K562 (cell line): ENCODE results near the gene CCR5AS.

Source experiments
- ATF1 ChIP-seq, 2 experiments: fragments of 450-650 bp in 1 of 2; IDR thresholded peaks; 2 replicates each; pipeline ENCODE4 v1.6.1; 2016; ENCODE audit warnings: missing compliant biosample characterization in 1 of 2, missing genetic modification characterization in 1 of 2
- CBX3 ChIP-seq, 2 experiments: IDR thresholded peaks; 1 replicate in 1 of 2; 2 replicates in 1 of 2; pipeline ENCODE4 v1.6.1; 2012; ENCODE audit warnings: inconsistent platforms in 2 of 2, low read length in 2 of 2, borderline replicate concordance in 1 of 2, control low read depth in 1 of 2
- FOXA1 ChIP-seq: fragments of 450-650 bp; IDR thresholded peaks from 2 replicates; pipeline ENCODE4 v1.6.1; 2016; ENCODE audit warnings: mild to moderate bottlenecking, borderline replicate concordance
- GTF2A2 ChIP-seq: IDR thresholded peaks from 2 replicates; pipeline ENCODE4 v1.6.1; 2016; ENCODE audit warnings: mild to moderate bottlenecking, missing genetic modification characterization, missing compliant biosample characterization
- L3MBTL2 ChIP-seq: fragments of 450-650 bp; IDR thresholded peaks from 2 replicates; pipeline ENCODE4 v1.6.1; 2016; ENCODE audit warnings: mild to moderate bottlenecking, moderate library complexity
- MEF2A ChIP-seq: IDR thresholded peaks from 2 replicates; pipeline ENCODE4 v1.6.1; 2011; ENCODE audit warnings: low read depth, mild to moderate bottlenecking, low read length, moderate library complexity; ENCODE audit not compliant: control insufficient read depth
- MLX ChIP-seq, 2 experiments: fragments of 450-650 bp in 1 of 2; sonication (generic) in 1 of 2; formaldehyde crosslinking; conservative IDR thresholded peaks; 2 replicates each; pipeline versions ENCODE4 v1.4.0 to v1.8.1; 2020 to 2022; ENCODE audit warnings: mild to moderate bottlenecking in 1 of 2, missing genetic modification reagents in 1 of 2
- NBN ChIP-seq: fragments of 450-650 bp; IDR thresholded peaks from 2 replicates; pipeline ENCODE4 v1.6.1; 2016; ENCODE audit warnings: low read depth, mild to moderate bottlenecking
- NFRKB ChIP-seq: fragments of 450-650 bp; IDR thresholded peaks from 2 replicates; pipeline ENCODE4 v1.6.1; 2016; ENCODE audit warnings: low read depth
- NR2C2 ChIP-seq, 2 experiments: fragments of 200-800 bp in 1 of 2; sonication (Bioruptor generic) in 1 of 2; sonication (generic) in 1 of 2; formaldehyde crosslinking in 1 of 2; IDR thresholded peaks; 2 replicates each; pipeline versions ENCODE4 v1.6.1 to v1.8.0; 2016 to 2022; ENCODE audit warnings: mild to moderate bottlenecking in 1 of 2, missing compliant biosample characterization in 1 of 2, missing genetic modification characterization in 1 of 2, missing genetic modification reagents in 1 of 2
- RERE ChIP-seq: sonication (generic); formaldehyde crosslinking; IDR thresholded peaks from 2 replicates; pipeline ENCODE4 v1.8.0; 2023; ENCODE audit warnings: missing genetic modification reagents, mild to moderate bottlenecking, borderline replicate concordance
- TFAP4 ChIP-seq: sonication (generic); formaldehyde crosslinking; IDR thresholded peaks from 2 replicates; pipeline ENCODE4 v1.8.0; 2022; ENCODE audit warnings: missing genetic modification reagents, mild to moderate bottlenecking, moderate library complexity, borderline replicate concordance
- ZBTB2 ChIP-seq: fragments of 450-650 bp; IDR thresholded peaks from 2 replicates; pipeline ENCODE4 v1.6.1; 2016; ENCODE audit warnings: antibody characterized with exemption
- ZNF143 ChIP-seq: sonication (generic); formaldehyde crosslinking; IDR thresholded peaks from 2 replicates; pipeline ENCODE4 v1.9.0; 2022; ENCODE audit warnings: mild to moderate bottlenecking, missing genetic modification reagents
- ZNF146 ChIP-seq: IDR thresholded peaks from one replicate; pipeline ENCODE4 v1.6.1; 2018; ENCODE audit warnings: missing compliant biosample characterization; ENCODE audit not compliant: unreplicated experiment
- ZNF639 ChIP-seq, 2 experiments: fragments of 200-800 bp in 1 of 2; sonication (Bioruptor generic) in 1 of 2; sonication (generic) in 1 of 2; formaldehyde crosslinking in 1 of 2; IDR thresholded peaks in 1 of 2; conservative IDR thresholded peaks in 1 of 2; 2 replicates each; pipeline versions ENCODE4 v1.5.0 to v1.6.1; 2016 to 2020; ENCODE audit warnings: missing compliant biosample characterization in 1 of 2, missing genetic modification characterization in 1 of 2, missing genetic modification reagents in 1 of 2
- ZNF695 ChIP-seq: fragments of 450-650 bp; formaldehyde crosslinking; IDR thresholded peaks from 2 replicates; pipeline ENCODE4 v1.4.0; 2020; ENCODE audit warnings: mild to moderate bottlenecking, moderate library complexity

The CCR5AS gene

GRCh38 chr3:46416125-46416810 is 9.4 kb upstream of the CCR5AS start (continued):
- TF ChIP-seq ATF1 (CRISPR knock-in tag; IDR thresholded peaks at IDR 0.05), result no peak
- TF ChIP-seq ATF1 (tag; IDR thresholded peaks at IDR 0.05), result peak; percentile 57
- no peak for TF ChIP-seq MEF2A
- TF ChIP-seq MLX (CRISPR knock-in tag; conservative IDR thresholded peaks at IDR 0.05), result no peak
- TF ChIP-seq NBN, result no peak
- no peak for TF ChIP-seq ZNF695 (CRISPR knock-in tag)
- TF ChIP-seq FOXA1, result no peak
- no peak for TF ChIP-seq GTF2A2 (tag)
- no peak for TF ChIP-seq RERE (CRISPR knock-in tag)
- TF ChIP-seq TFAP4 (CRISPR knock-in tag), result no peak
- no peak for TF ChIP-seq NR2C2 (CRISPR knock-in tag; IDR thresholded peaks at IDR 0.05)
- peak; percentile 72 for TF ChIP-seq NR2C2 (tag; IDR thresholded peaks at IDR 0.05)
- TF ChIP-seq L3MBTL2, result peak; percentile 67
- TF ChIP-seq ZNF143 (CRISPR knock-in tag), result no peak
- no peak for TF ChIP-seq ZNF146
- TF ChIP-seq ZNF639 (CRISPR knock-in tag; conservative IDR thresholded peaks at IDR 0.05 in 1 of 2, IDR thresholded peaks at IDR 0.05 in 1 of 2), result no peak
- no peak for TF ChIP-seq ZBTB2
- no peak for TF ChIP-seq CBX3 (IDR thresholded peaks at IDR 0.05; ENCODE audit: borderline replicate concordance in 1 of 2, low read length in 2 of 2)
- TF ChIP-seq NFRKB, result no peak
